Activated naive CD8-positive, alpha-beta T cell treated with anti-CD3 and anti-CD28 coated beads, Interleukin-2, amount 10 ng/mL, durations not matched to agents 7 days and 5 days (primary cell): ENCODE measurements around the gene ADGRD1. TPM values are rescaled to one million over a fixed set of nuclear protein-coding genes. Genes with fewer than 3 reads are reported as not detected.
"Not testable (repeated sequence)": the region's sequence is repeated elsewhere in the genome, so short reads cannot be mapped to it uniquely, and the experiment has no call there.

Source experiments
- ATAC-seq: fragments of 150-1000 bp; cut with Tn5 transposase; one replicate; pipeline ENCODE4 v1.10.0; 2021; ENCODE audit warnings: low read depth, moderate library complexity
- POLR2A ChIA-PET: fragments of 350-600 bp; sonication (Branson Sonifier 250); formaldehyde crosslinking; loops from one replicate; lab custom pipeline; 2021; ENCODE audit warnings: antibody characterized with exemption; lab: Charles Lee
- DNase-seq: peaks from one replicate; pipeline ENCODE4 v3.0.0; 2021
- H3K27ac Mint-ChIP-seq: one replicate; pipeline ENCODE4 v1.8.0; 2022; ENCODE audit warnings: mild to moderate bottlenecking, mixed read lengths
- H3K27me3 Mint-ChIP-seq: one replicate; pipeline ENCODE4 v1.8.0; 2022; ENCODE audit warnings: mild to moderate bottlenecking, moderate library complexity, mixed read lengths
- H3K36me3 Mint-ChIP-seq: one replicate; pipeline ENCODE4 v1.8.0; 2021; ENCODE audit warnings: mild to moderate bottlenecking, mixed read lengths
- H3K4me1 Mint-ChIP-seq: one replicate; pipeline ENCODE4 v1.8.0; 2021; ENCODE audit warnings: mixed read lengths
- H3K4me3 Mint-ChIP-seq: one replicate; pipeline ENCODE4 v1.8.0; 2022; ENCODE audit warnings: mild to moderate bottlenecking, moderate library complexity, mixed read lengths
- H3K9me3 Mint-ChIP-seq: one replicate; pipeline ENCODE4 v1.8.0; 2021; ENCODE audit warnings: mixed read lengths
- total RNA-seq, 2 experiments: library from RNA; stranded (reverse); gene quantifications; one replicate each; pipeline ENCODE4 v1.2.3, GENCODE V29; 2021

ADGRD1 gene
- total RNA-seq, 2 experiments from 2014 or later = not detected

DNA sequence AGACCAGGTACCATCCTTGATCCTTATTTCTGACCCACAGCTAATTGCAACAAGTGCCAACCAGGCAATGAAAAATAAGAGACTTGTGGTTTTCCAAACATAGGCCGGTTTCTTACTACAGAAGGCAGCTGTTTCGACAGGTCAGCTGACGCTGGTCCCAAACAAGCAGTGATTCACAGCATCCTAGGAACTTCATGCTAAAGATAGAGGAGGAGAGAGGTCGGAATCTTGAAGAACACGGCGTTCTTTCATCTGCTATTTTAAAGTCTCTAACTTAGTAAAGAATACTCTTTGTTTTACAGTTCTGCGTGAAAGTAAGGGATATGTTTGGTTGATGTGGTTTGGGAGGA lies 28.1 kb upstream of the ADGRD1 start:
- no peak for ATAC-seq
- POLR2A ChIA-PET = no interaction called here
- H3K9me3 Mint-ChIP-seq = no peaks in the 10 kb centered on the region
- no peak overlapping the region for H3K4me3 Mint-ChIP-seq
- H3K27me3 Mint-ChIP-seq = peaks cover 30% of the 10 kb centered on the region
- H3K27ac Mint-ChIP-seq = no peak overlapping the region
- no peak for DNase-seq
- no peaks in the 10 kb centered on the region for H3K36me3 Mint-ChIP-seq
- no peaks in the 10 kb centered on the region for H3K4me1 Mint-ChIP-seq

DNA sequence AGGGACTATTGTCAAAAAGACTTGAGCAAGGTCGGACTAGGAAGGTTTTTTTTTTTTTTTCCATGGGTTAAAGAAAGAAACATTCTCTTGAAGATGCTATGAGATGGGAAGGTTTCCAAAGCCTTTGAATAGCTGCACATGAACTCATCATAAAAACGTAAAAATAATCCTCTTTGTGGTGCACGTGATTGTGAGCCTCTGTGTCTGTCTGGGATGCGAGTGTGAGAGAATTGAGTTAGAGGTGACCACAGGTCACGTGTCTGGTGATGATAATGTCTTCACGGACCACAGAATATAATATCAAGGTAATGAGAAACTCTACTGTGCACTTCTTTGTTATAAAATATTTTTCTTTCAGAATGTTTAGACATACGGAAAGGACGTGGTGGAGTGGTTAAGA lies 24.3 kb upstream of the ADGRD1 start:
- H3K9me3 Mint-ChIP-seq = no peaks in the 10 kb centered on the region
- no peak overlapping the region for H3K27ac Mint-ChIP-seq
- H3K36me3 Mint-ChIP-seq = no peaks in the 10 kb centered on the region
- peaks cover 33% of the 10 kb centered on the region for H3K27me3 Mint-ChIP-seq
- H3K4me3 Mint-ChIP-seq = no peak overlapping the region
- peaks cover 2% of the 10 kb centered on the region for H3K4me1 Mint-ChIP-seq
- DNase-seq (no peak), ATAC-seq (no peak)
- POLR2A ChIA-PET = no interaction called here

DNA sequence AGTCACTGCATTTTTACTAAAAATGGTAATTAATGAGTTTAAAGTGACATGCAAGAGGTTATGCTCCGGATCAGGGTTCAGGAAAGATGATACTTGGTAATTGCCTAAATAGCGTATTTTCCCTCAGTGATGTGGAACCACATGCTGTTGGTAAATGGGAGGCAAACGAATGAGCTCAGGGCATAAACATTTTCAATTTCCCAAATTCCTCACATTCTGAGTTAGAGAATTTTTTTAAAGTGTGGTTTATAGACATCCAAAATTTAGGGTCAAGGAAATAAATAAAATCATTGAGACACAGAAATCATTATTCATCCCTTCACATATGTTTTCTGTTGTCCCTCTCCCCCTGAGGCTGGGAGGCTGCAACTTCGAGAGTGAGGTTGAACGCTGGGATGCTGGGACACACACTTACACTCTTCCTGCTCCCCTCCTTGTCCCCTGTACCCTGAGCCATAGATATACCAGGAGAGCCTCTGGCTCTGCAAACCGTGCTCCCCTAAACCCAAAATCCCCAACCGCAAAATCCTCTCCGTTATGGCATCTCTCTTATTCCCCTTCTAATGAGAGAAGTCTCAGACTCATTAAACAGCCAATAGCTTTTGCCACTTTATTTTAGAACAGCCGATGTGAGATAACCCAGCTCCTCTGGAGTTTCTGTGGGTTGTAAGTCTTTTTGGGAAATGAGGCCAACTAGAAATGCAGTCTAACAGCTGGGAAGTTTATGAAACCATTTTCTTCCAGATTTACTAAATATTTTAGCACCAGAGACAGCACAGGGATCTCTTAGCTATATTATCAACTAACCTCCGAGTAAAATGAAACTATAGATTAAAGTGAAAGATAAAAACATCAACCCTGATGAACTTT lies 21.4 kb upstream of the ADGRD1 start:
- H3K27ac Mint-ChIP-seq = no peak overlapping the region
- DNase-seq (no peak), ATAC-seq (no peak)
- POLR2A ChIA-PET = no interaction called here
- peaks cover 2% of the 10 kb centered on the region for H3K4me1 Mint-ChIP-seq
- no peak overlapping the region for H3K4me3 Mint-ChIP-seq
- peaks cover 37% of the 10 kb centered on the region for H3K27me3 Mint-ChIP-seq
- no peaks in the 10 kb centered on the region for H3K36me3 Mint-ChIP-seq
- H3K9me3 Mint-ChIP-seq = no peaks in the 10 kb centered on the region

DNA sequence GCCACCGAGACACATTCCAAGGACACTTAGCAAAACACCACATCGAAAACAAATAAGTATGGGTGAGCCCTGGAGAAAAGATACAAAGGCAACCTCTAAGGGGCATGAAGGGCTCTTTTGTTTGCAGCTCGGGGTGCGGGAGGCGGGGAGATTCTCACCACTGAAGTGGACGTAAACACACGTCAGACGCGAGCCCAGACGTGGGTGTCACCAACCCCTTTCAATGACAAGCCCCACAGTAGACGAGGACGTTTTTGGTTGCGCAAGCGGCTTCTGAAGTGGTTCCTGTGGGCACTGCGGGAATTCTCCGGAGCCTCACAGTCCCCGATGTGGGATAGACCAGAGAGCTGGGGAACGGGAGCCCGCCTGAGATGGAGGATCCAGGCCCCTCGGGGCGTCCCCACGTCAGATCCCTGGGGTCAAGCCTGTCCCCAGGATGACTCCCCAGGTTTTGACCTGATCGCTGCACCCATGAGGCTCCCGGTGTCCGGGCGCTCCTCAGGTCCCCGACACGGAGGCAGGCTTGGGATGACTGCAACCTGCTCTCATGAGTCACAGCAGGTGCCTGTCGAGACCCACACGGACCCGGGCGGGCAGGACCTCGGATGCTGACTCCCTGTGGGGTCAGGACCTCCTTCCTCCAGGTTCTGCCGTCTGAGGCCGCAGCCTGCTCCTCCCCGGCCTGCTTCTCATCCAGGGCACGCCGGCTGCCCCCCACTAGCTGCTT lies 20.3 kb upstream of the ADGRD1 start:
- Mint-ChIP-seq H3K27me3 (peaks cover 32% of the 10 kb centered on the region), H3K9me3 (no peaks in the 10 kb centered on the region), H3K4me1 (peaks cover 2% of the 10 kb centered on the region), H3K27ac (no peak overlapping the region), H3K4me3 (no peak overlapping the region), H3K36me3 (no peaks in the 10 kb centered on the region)
- ATAC-seq (no peak), DNase-seq (no peak)
- POLR2A ChIA-PET = interaction anchor here (0.6 kb wide), 1 partner anchor 1056 kb away, joined by 3 read pairs; no protein-coding TSS in a partner anchor

DNA sequence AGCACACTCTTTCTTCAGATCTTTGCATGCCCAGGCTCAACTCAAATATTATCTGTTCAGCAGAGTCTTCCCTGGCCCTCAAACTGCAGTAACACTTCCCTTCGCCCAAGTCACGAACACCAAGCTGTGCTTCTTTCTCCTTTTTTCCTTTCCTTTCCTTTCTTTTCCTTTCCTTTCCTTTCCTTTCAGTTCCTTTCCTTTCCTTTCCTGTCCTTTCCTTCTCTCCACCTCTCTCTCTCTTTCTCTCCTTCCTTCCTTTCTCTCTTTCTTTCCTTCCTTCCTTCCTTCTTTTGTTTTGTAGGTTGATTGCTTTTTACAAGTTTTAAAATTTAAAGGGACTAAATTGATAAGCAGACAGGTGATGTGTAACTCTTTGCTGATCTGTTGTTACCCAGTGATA lies 19.0 kb upstream of the ADGRD1 start:
- Mint-ChIP-seq H3K4me3 (no peak overlapping the region), H3K9me3 (peaks cover 2% of the 10 kb centered on the region), H3K27ac (no peak overlapping the region), H3K4me1 (peaks cover 2% of the 10 kb centered on the region), H3K27me3 (peaks cover 24% of the 10 kb centered on the region), H3K36me3 (no peaks in the 10 kb centered on the region)
- POLR2A ChIA-PET = interaction anchor here (0.7 kb wide), 1 partner anchor 44 kb away, joined by 7 read pairs; no protein-coding TSS in a partner anchor
- ATAC-seq = no peak
- no peak for DNase-seq

DNA sequence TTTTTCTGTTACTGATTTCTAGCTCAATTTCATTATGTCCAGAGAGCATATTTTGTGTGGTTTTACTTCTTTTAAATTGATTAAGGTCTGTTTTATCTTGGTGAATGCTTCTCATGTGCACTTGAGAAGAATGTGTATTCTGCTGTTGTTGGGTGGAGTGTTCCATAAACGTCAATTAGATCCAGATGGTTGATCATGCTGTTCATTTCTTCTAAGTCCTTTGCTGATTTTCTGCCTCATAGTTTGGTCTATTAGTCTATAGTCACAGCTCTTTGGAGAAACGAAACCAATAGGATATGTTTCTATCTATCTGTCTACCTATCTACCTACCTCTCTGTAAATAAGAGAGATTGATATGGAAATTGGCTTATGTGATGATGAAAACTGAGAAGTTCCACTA lies 17.1 kb upstream of the ADGRD1 start:
- no peaks in the 10 kb centered on the region for H3K36me3 Mint-ChIP-seq
- POLR2A ChIA-PET = no interaction called here
- DNase-seq = no peak
- no peak overlapping the region for H3K27ac Mint-ChIP-seq
- no peak overlapping the region for H3K4me3 Mint-ChIP-seq
- no peak for ATAC-seq
- H3K27me3 Mint-ChIP-seq = peaks cover 12% of the 10 kb centered on the region
- H3K4me1 Mint-ChIP-seq = peaks cover 2% of the 10 kb centered on the region
- H3K9me3 Mint-ChIP-seq = peaks cover 5% of the 10 kb centered on the region

DNA sequence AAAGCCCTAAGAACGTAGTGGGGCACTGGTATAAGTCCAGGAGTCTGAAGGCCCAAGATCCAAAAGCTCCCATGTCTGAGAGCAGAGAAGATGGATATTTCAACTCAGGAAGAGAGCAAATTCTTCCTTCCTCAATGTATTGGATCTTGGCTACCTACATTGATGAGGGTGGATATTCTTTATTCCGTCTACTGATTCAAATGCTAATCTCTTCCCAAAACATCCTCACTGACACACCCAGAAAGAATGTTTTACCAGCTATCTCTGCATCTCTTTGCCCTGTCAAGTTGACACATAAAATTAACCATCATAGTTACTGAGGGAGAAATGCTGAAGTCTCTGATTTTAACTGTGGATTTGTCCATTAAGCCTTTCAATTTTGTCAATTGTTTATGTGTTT lies 16.6 kb upstream of the ADGRD1 start:
- H3K4me1 Mint-ChIP-seq = peaks cover 2% of the 10 kb centered on the region
- peaks cover 10% of the 10 kb centered on the region for H3K27me3 Mint-ChIP-seq
- POLR2A ChIA-PET = no interaction called here
- ATAC-seq (no peak), DNase-seq (no peak)
- H3K4me3 Mint-ChIP-seq = no peak overlapping the region
- peaks cover 5% of the 10 kb centered on the region for H3K9me3 Mint-ChIP-seq
- H3K27ac Mint-ChIP-seq = no peak overlapping the region
- no peaks in the 10 kb centered on the region for H3K36me3 Mint-ChIP-seq

DNA sequence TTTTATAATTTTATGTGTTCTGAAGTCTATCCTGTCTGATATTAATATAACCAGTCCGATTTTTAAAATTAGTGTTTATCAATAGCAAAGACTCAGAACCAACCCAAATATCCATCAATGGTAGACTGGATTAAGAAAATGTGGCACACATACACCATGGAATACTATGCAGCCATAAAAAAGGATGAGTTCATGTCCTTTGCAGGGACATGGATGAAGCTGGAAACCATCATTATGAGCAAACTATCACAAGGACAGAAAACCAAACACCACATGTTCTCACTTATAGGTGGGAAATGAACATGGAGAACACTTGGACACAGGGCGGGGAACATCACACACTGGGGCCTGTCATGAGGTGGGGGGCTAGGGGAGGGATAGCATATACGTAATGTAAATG lies 16.2 kb upstream of the ADGRD1 start:
- DNase-seq, POLR2A ChIA-PET, H3K9me3 Mint-ChIP-seq, H3K4me3 Mint-ChIP-seq, ATAC-seq, H3K4me1 Mint-ChIP-seq, H3K36me3 Mint-ChIP-seq, H3K27ac Mint-ChIP-seq: not testable (repeated sequence)
- peaks cover 10% of the 10 kb centered on the region for H3K27me3 Mint-ChIP-seq

DNA sequence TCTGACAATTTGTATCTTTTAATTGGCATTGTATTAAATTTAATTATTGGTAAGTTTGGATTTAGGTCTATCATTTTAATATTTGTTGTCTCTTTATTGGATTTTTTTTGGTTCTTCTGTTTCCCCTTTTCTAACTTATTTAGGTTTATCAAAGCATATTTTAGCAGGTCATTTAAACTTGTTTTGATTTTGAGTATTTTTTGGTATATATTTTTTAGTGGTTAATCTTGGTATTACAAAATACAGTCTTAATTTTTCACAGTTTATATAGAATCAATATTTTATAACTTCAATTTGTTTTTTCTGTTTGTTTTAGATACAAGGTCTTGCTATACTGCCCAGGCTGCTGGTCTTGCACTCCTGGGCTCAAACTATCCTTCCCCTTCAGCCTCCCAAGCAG lies 15.5 kb upstream of the ADGRD1 start:
- DNase-seq (no peak), ATAC-seq (no peak)
- Mint-ChIP-seq H3K27ac (no peak overlapping the region), H3K9me3 (peaks cover 5% of the 10 kb centered on the region), H3K4me3 (no peak overlapping the region), H3K27me3 (peaks cover 10% of the 10 kb centered on the region), H3K4me1 (no peaks in the 10 kb centered on the region), H3K36me3 (no peaks in the 10 kb centered on the region)
- POLR2A ChIA-PET = no interaction called here

DNA sequence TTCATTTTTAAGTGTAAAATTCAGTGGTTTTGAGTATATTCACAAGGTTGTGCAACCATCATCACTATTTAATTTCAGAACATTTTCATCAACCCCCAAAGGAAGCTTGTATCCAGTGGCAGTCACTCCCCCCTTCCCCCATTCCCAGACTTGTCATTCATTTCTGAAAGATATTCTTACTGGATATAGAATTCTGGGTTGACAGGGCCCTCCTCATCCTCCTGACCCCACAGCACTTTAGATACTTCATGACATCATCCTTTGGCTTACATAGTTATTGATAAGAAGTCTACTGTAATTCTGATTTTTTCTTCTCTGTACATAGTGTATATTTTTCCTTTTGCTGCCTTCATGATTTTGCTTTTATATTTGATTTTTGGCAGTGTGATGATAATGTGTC lies 8.8 kb upstream of the ADGRD1 start:
- Mint-ChIP-seq H3K27me3 (peaks cover 4% of the 10 kb centered on the region), H3K4me1 (no peaks in the 10 kb centered on the region), H3K4me3 (no peak overlapping the region), H3K9me3 (peaks cover 11% of the 10 kb centered on the region), H3K36me3 (no peaks in the 10 kb centered on the region), H3K27ac (no peak overlapping the region)
- ATAC-seq = no peak
- POLR2A ChIA-PET = no interaction called here
- DNase-seq = no peak

DNA sequence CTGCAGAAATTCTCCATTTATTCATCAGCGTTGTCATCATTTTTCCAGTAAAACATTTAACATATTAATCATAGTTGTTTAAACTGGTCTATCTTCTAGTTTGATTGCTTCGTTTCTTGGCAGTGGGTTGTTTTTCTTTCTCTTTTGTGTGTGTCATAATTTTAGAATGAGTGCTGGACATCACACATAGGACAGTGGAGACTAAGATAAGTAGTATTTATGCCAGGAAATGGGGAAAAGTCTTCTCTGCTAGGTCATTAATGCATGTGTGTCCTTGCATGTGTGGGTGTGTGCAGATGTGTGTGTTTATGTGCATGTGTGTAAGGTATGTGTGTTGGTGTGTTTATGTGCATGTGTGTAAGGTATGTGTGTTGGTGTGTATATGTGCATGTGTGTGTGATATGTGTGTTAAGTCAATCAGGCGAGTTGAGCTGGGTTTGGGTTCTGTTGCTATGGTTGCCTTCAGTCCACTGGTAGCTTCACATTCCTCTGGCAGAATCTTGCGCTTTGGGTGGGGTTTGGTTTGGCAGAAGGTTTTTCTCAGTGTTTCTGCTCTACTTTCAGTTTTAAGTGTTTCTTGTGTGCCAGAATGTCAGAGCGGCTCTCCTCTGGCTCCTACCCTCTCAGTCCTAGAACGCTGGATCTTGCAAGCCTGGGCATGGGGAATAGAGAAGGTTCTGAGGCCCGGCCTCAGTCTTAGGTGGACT lies 7.8 kb upstream of the ADGRD1 start:
- ATAC-seq (no peak), DNase-seq (no peak)
- H3K27ac Mint-ChIP-seq = no peak overlapping the region
- H3K36me3 Mint-ChIP-seq = no peaks in the 10 kb centered on the region
- peaks cover 8% of the 10 kb centered on the region for H3K9me3 Mint-ChIP-seq
- POLR2A ChIA-PET = no interaction called here
- peaks cover 4% of the 10 kb centered on the region for H3K27me3 Mint-ChIP-seq
- no peak overlapping the region for H3K4me3 Mint-ChIP-seq
- H3K4me1 Mint-ChIP-seq = no peaks in the 10 kb centered on the region

DNA sequence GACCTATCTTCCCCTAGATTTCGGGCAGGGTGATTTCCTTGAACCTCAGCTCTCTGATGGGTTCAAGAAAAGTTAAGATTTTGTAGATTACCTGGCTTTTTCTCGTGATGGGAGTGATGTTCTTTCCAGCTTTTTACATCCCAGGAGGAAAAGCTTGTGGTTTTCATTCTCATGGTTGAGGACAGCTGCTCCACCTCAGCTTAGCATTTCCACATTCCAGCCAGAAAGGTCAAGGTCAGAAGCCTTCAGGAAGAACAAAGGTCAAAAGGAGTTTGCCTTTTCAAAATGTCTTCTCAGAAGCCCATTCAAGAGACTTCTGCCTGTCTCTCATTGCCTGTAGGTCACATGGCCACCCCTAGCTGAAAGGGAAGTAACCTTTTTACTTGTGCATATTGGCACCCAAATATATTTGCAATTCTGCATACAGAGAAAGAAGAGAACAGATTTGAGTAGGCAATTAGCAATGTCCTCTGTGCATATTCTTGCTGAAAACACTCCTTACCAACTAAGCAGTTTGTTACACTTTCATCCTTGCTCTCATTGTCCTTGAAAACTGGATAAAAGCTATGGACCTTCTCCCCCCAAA lies 6.6 kb upstream of the ADGRD1 start:
- POLR2A ChIA-PET = no interaction called here
- ATAC-seq = no peak
- Mint-ChIP-seq H3K4me3 (no peak overlapping the region), H3K9me3 (peaks cover 8% of the 10 kb centered on the region), H3K27ac (no peak overlapping the region), H3K36me3 (no peaks in the 10 kb centered on the region), H3K27me3 (peaks cover 9% of the 10 kb centered on the region), H3K4me1 (no peaks in the 10 kb centered on the region)
- no peak for DNase-seq

DNA sequence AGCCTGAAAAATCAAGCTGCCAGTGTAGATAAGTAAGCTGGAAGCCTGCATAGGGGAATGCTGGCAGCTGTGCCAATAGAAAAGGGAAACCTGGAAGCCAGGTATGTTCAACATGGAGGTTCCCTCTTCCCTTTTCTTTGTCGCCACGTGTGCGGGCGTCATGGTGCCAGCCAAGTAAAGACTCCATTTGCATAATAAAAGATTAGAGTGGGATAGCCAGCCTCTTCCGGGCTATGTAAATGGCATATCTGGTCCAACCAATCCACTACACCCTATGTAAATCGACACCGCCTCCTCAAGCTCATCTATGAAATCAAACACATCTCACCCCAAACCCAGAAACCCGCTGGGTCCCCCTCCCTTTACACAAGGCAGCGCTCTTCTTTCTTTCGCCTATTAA lies 5.6 kb upstream of the ADGRD1 start:
- no peak overlapping the region for H3K4me3 Mint-ChIP-seq
- H3K36me3 Mint-ChIP-seq = no peaks in the 10 kb centered on the region
- peaks cover 8% of the 10 kb centered on the region for H3K9me3 Mint-ChIP-seq
- ATAC-seq (no peak), DNase-seq (no peak)
- peaks cover 16% of the 10 kb centered on the region for H3K27me3 Mint-ChIP-seq
- H3K4me1 Mint-ChIP-seq = no peaks in the 10 kb centered on the region
- no peak overlapping the region for H3K27ac Mint-ChIP-seq
- POLR2A ChIA-PET = no interaction called here
